Stimulated activated CD4-positive, alpha-beta T cell treated with anti-CD3 and anti-CD28 coated beads, Interleukin-4, amount 100 ng/mL, for 24 hours (primary cell): ENCODE results near the gene MALRD1.

Experiments
- DNase-seq: peaks from one replicate; pipeline ENCODE4 v3.0.0-alpha.2; 2020

Gene MALRD1

DNA sequence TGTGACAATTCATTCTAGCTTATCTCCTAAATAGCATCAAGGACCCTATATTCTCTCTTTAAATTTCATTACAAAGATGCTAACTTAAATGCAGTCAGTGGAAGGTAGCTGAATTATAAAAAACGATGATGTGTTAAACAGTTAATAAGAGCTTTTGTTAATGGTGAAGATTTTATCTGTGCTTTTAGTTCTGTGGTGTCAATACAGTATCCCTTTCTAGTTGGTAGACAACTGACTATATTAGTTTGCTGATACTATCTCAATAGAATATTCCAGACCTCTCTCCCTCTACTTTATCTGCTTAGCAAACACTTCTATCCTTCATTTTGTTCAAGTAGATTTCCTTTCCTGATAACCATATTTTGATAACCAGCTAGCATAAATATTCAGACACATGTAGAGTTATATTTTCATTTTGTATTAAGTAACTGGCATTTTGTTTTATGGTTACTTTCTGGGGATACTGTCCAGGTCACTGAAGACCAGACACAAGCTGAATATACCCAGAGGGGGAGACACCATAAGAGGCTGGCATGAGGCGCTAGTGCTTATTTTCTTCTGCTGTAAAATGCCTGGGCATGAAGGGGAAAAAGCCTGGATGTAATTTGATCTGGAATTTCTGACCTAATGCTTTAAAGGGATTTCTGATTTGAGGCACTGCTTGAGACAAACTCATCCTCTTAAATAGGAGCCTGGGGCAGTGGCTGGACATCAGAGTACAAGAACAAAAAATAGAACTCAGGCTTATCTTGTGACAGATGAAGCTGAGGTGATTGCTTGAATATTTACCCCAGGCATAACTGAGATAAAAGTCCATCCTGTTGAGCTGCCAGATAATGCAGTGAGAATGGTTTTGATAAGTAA lies 197.5 kb downstream of the MALRD1 start:
- no peak for DNase-seq

DNA sequence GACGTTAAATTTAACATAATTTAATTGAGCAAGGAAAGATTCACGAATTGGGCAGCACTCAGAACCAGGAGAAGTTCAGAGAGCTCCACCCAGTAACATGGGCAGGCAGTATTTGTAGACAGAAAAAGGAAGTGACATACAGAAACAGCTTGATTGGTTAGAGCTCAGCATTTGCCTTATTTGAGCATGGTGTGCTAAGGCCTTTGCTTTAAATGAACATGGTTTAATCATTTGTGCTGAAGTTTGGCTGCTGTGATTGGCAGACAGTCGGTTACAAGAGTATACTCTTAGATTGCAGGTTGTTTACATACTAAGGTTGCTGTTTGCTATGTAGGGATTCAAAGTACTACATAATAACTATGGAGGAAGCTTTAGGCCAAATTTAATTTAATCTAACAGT lies 199.2 kb downstream of the MALRD1 start:
- no peak for DNase-seq

DNA sequence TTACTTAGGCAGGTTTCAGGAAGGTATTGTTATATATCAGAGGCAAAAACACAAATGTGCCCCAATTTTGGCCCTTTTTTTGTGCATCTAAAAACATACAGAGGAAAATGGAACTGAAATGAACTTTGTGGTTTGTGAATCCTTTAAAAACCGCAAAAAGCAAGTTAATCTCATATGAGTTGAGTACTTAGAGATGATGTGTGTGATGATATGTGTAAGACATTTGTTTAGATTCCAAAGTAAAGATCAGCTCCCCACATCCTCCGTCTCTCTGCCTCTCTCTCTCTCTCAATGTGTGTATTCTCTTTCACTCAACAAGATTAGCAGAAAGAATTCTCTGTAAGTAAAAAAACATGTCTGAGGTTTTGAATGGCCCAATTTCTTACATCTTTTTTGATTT lies 201.9 kb downstream of the MALRD1 start:
- DNase-seq: no peak

DNA sequence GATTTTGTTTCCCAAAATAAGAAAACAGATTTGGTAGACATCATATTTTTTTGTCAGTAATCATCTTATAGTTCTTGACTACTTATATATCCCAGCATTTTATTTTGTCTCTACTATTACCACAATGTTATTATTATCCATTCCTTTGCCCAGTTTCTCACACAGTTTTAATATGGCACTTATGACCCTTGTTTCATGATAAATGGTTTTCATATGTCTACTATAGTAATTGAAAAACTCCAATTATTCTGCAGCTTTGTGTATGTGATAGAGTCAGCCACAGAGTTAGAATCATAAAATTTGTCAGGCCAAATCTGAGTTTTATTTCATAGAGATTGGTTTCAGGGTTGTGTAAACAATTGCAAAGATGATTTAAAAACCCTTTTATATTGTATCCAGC lies 203.9 kb downstream of the MALRD1 start:
- DNase-seq: no peak

DNA sequence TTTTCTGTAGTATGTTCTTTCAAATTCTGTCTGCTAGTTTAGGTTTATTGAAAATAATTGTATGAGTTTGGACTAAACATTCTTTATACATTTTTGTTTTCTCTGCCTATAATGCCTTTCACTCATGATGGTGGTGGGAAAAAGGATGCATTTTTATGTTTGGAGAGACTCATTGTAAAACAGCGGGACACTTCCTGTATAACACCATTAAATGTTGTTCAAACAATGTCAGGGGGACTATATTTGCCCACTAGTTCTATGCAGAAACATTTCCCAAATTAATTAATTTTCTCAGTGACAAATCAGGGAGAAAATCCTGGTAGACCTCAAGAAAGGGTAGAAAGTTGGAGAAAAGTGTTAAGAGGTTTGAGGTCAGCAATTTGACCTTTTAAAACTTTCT lies 207.7 kb downstream of the MALRD1 start:
- no peak for DNase-seq

DNA sequence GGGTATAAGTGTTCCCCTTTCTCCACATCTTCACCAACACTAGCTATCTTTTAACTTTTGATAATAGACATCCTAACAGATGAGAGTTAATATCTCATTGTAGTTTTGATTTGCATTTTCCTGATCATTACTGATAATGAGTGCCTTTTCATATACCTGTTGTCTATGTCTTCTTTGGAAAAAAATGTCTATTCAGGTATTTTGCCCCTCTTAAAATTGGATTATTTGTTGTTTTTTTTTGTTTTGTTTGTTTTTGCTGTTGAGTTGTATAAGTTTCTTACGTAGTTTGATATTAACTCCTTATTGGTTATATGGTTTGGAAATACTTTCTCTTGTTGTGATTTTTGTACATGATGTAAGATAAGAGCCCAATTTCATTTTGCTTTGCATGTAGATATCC lies 214.7 kb downstream of the MALRD1 start:
- no peak for DNase-seq

DNA sequence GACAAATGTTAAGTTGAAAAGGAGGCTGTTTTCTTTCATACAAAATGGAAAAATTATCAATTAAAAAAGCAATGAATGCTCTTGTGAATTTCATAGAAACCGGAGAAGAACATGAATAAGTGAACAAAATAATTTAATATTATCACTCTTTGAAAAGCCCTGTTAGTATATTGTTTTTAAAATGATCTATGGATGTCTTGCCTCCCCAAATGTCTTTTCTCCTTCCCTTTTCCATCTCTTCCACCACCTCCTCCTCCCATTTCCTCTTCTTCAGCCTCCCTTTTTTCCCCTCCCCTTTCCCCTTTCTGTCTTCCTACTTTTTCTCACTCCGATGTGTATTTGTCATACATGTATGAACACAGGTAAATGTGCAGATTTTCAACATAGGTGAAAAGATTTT lies 234.7 kb downstream of the MALRD1 start:
- no peak for DNase-seq

DNA sequence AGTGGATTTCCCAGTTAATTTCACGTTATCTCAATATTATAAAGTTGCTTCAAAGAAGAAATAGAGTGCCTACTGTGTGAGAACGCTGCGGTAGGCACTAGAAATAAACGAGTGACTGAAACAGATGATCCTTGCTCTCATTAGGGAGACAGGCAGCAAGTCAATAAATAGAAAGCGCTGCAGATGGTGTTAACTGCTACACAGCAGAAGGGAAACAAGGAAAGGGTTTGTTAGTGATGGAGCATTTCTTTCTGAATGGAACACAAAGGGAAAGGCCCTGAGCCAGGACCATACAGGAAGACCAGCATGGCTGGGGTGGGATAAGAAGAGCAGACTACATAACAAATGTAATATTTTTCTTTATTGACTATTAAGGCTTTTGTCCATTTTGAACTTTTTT lies 235.2 kb downstream of the MALRD1 start:
- DNase-seq: no peak

DNA sequence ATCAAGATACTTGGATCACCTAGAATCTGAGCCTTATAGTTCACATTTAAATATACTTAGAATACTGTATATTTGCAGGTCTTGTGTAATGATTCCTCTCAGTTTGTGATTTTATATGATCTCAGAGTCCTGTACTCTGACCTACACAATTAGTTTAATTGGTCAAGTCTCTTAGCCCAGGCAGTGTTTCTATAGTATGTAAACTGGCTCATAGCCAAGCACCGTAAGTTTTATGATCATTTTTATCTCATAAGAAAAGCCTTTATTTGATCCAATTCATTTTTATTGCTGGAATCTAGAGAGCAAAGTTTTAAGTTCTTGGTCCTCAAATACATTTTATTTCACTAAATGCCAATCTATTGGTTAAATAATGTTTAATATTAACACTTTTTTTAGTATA lies 242.2 kb downstream of the MALRD1 start:
- DNase-seq: no peak

DNA sequence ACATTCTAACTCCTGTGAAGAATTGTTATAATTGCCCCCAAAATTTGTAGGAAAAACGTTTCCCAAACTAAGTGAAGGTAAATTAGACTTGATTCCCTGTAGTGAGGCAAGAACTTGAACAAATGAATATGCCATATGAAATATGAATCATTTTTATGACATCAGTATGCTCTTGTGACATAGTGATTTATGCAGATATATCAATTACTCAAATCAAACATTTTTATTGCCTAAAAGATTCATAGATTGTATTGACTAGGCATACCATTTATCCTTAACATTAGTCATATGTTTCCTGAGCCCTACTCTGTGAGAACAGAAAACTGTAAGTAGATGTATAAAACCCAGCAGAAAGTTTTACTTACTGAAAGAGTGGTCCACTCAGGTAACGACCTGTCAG lies 245.6 kb downstream of the MALRD1 start:
- no peak for DNase-seq

DNA sequence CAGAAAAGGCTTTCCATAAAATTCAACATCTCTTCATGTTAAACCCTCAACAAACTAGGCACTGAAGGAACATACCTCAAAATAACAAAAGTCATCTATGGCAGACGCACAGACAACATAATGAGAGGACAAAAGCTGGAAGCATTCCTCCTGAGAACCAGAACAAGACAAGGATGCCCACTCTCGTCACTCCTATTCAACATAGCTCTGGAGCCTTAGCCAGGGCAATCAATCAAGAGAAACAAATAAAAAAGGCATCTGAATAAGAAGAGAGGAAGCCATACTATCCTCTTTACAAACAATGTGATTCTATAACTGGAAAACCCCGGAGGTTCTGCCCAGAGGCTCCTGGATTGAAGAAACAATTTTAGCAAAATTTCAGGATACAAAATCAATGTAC lies 251.0 kb downstream of the MALRD1 start:
- DNase-seq: no peak

DNA sequence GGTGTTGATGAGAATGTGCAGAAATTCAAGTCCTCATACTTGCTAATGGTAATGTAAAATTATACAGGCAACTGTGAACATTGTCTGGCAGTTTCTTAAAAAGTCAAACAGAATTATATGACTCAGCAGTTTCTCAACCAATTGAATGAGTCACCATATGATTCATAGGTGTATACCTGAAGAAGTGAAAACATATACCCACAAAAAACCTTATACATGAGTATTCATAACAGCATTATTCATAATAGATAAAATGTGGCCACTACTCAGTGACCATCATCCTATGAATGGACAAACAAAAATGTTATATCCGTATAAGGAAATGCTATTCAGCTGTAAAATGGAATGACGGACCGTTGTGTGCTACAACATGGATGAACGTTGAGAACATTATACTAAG lies 253.5 kb downstream of the MALRD1 start:
- no peak for DNase-seq

DNA sequence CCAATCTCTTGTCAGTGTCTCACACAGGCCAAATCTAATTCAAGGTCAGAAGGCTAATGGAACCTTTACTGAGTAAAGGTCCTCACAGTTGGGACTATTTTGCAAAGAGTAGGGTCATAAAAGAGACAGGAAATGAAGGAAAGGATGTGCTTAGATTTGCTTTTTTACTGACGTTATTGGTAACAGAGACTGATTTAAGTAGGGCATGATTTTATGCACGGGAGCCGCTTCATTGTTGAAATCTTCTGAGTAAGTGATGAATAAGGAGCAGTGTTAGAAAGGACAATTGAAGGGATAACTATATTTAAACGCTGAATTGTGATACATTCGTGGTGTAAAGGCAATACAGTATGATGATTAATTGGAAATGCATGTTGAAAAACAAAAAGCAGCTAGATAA lies 261.5 kb downstream of the MALRD1 start:
- no peak for DNase-seq

DNA sequence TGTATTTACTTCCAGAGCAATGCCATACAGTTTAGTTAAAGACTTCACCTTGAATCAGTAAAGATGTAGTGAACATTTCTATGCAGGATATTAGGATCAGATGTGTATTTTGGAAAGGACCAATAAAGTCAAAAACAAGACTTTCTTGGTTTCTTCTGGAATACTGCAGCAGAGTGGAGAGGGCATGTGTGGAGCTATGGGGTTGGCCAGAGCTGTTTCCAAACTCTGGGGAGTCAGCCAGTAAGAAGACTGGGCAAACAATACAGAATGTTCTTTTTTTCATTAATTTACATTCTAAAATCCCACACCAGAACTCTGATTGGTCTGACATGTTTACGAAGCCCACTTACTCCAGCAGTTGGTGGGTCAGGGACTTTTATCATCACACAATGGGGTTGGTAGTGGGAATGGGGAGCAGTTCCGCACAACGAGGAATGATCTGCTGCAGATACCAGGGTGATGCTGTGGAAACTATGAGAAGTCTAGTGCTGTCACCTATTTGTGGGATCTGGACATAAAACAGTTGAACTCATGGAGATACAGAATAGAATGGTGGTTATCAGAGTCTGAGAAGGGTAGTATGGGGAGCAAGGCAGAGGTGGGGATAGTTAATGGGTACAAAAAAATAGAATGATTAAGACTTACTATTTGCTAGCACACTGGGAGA lies 267.7 kb downstream of the MALRD1 start:
- no peak for DNase-seq

DNA sequence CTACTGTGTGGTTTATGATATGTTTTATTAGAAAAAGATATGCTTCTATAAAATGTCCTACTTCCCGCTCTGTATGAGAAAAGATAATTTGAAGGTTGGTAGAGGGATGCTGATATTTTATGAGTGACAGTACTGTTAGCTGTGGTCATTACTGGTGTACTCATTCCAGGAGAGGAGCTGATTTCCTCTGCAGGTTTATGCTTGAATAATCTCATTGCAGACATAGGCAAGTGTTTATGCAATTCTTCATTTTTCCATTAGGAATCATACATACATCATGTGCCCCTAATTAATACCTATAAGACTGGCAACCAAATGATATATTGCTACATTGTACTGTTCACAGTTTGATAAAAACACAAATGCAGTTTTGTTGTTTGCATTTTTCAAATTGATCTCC lies 269.4 kb downstream of the MALRD1 start:
- DNase-seq: no peak

DNA sequence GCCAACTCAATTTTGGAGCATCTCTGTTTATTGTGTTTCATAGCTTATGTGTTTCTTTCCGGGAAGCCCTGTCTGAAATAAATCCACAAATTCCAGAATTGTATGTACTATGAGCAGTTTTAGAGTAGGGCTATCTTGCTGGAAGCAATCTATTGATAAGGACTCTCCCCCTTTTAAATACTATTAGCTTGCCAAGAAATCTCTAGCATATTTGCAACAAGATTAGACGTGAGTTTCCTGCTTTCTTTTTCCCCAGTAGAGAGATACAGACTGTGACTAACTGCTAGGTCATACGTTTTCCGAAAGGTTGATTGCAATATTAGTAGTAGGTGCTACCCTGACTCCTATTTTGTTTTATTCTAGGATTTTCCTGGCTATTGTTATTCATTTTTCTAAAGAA lies 277.0 kb downstream of the MALRD1 start:
- DNase-seq: no peak

DNA sequence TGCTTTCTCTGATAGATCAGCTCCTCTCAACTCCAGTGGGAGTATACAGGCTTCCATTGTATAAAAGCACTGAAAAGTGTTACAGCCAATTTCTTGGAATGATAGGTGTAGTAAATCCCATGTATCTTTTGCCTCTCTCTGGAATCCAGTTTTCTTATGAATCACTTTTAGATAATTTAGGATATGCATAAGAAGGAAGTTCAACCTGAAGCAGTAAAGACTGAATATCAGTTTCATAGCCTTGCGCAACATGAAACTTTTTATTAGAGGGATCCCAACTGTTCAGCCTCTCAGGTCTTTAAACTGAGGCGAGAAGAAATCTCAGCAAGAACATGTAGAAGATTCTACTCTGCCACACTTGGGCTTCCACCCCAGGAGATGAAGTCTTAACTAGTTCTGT lies 280.0 kb downstream of the MALRD1 start:
- no peak for DNase-seq

DNA sequence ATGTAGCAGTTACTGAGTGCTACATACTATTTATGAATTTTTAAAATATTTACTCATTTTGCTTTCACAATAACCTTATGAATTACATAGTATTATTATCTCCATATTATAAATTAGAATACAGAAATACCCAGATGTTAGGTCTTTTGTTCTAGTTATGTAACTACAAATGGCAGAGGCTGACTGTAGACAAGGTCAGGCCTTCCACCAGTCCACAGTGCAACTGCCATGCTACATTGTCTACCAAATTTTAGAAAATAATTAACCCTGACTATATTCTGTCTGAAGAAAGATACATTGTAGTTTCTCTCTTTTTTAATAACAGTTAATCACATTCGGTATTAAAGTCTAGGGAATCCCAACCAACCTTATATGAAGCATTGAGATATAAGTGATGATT lies 280.9 kb downstream of the MALRD1 start:
- no peak for DNase-seq

DNA sequence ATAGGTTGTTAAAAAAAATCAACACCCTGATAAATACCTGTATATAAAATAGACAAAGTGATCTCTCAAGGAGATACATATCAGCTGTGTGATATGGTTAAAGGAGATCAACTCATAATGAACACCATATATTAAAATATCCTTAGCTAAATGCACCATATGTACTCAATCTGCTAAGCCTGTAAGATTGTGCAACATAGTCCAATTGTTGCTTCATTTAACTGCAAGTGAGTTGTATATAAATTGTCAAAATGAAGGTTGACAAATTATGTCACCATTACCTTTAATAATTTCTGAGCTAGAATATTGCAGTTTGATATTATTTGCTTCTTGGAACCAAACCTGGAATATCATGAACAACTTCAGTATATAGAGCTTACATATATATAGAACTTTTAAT lies 283.7 kb downstream of the MALRD1 start:
- no peak for DNase-seq

DNA sequence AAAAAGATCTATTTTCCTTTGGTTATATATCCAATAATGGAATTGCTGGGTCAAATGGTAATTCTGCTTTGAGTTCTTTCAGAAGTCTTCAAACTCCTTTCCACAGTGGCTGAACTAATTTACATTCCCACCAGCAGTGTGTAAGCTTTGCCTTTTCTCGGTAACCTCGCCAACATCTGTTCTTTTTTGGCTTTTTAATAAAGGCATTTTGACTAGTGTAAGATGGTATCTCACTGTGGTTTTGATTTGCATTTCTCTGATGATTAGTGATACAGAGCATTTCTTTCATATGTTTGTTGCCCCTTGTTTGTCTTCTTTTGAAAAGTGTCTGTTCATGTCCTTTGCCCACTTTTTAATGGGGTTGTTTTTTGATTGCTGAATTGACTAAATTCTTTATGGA lies 285.0 kb downstream of the MALRD1 start:
- DNase-seq: no peak

DNA sequence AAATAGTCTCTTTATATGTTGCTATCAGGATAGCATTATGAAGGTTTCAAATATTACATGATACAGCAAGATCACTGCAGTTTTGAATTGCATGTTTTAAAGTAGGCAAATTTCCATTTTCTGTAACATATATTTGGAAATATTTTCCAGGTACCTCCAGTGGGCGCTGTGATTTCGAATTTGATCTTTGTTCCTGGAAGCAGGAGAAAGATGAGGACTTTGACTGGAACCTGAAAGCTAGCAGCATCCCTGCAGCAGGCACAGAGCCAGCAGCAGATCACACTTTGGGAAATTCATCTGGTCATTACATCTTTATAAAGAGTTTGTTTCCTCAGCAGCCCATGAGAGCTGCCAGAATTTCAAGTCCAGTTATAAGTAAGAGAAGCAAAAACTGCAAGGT lies 299.0 kb downstream of the MALRD1 start:
- DNase-seq: no peak

DNA sequence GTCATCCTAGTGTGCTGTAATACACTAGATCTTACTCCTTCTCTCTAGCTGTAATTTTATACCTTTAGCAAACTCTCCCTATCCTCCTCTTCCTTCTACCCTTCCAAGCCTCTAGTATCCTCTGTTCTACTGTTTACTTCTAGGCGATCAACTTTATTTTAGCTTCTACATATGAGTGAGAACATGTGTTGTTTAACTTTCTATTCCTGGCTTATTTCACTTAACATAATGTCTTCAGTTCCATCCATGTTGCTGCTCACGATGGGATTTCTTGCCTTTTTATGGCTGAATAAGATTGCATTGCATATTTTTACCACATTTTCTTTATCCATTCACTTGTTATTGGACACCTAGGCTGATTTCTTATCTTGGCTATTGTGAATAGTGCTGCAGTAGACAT lies 318.6 kb downstream of the MALRD1 start:
- no peak for DNase-seq

DNA sequence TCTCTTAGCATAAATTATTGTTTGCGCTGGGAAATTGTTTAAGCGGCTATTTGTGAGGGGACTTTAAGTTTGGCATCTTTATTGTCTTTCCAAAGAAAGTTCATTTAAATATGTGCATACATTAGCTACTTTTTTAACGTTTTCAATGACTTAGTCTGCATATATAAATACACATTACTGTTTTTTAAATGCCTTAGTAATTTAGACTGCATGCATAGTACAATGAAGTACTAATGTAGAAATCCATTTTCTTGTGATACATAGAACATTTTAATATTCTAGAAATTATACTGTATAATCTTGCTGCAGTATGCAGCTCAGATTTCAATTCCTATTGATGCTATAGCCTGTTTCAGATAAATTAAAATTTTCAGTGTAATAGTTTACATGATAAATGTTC lies 325.4 kb downstream of the MALRD1 start:
- no peak for DNase-seq

DNA sequence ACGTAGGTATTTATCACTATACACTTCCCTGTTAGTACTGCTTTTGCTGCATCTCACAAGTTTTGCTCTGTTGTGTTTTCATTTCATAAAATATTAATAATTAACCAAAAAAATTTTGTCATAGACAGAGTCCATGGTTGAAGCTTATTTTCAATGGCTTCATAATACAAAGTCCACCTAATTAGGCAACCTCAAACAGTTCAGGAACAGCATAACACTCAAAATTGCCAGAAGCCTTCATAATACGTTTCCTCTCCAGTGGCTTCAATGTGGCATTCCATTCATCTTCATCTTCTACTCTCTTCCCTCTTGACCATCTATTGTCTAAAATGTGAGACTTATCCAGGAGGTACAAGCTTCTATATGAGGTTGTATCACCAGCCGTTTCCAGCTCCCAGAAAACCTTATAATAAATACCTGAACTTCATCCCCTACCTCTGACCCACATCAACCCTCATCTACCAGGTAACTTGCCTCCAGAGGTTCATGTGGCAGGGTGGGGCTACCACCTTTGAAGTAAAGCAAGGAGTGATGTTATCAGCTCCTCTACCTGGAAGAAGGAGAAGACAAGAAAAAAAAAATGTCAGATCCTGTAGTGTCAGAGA lies 337.3 kb downstream of the MALRD1 start:
- no peak for DNase-seq
